Peyer's patch (tissue), 4 donors: ENCODE results near the gene NDUFB10.

ENCODE experiments used
- CTCF ChIP-seq, 6 experiments: fragments of 450-650 bp in 4 of 6; fragments of 200-600 bp in 2 of 6; sonication (generic) in 1 of 6; IDR thresholded peaks; one replicate each; pipeline ENCODE4 v1.5.1; 2017 to 2019; ENCODE audit warnings: antibody characterized with exemption in 6 of 6, mild to moderate bottlenecking in 3 of 6, moderate library complexity in 1 of 6
- POLR2A ChIP-seq, 2 donors: fragments of 450-650 bp; IDR thresholded peaks; one replicate each; pipeline ENCODE4 v1.5.1; 2017; ENCODE audit warnings: antibody characterized with exemption in 2 of 2, mild to moderate bottlenecking in 2 of 2, moderate library complexity in 2 of 2

- no peak for TF ChIP-seq CTCF (IDR thresholded peaks at IDR 0.05)
- TF ChIP-seq POLR2A (IDR thresholded peaks at IDR 0.05), result no peak
Observed at GRCh38 chr16:1992704-1993317, 33.5 kb downstream of the NDUFB10 start.
